Endometrium (tissue), 2 donors: Measurements from ENCODE around the gene HEPN1.
A peak's percentile ranks its signal among the peaks of the same experiment; 100 is the strongest.
"Not testable (repeated sequence)": the region's sequence is repeated elsewhere in the genome, so short reads cannot be mapped to it uniquely, and the experiment has no call there.

ENCODE experiments used
- FAIRE-seq: peaks from 2 replicates; lab custom pipeline; 2012; peaks lifted over from hg19 to GRCh38; lab: Jason Lieb, UNC
- donor health status: control.
- donor health status: control.

HEPN1 gene

DNA sequence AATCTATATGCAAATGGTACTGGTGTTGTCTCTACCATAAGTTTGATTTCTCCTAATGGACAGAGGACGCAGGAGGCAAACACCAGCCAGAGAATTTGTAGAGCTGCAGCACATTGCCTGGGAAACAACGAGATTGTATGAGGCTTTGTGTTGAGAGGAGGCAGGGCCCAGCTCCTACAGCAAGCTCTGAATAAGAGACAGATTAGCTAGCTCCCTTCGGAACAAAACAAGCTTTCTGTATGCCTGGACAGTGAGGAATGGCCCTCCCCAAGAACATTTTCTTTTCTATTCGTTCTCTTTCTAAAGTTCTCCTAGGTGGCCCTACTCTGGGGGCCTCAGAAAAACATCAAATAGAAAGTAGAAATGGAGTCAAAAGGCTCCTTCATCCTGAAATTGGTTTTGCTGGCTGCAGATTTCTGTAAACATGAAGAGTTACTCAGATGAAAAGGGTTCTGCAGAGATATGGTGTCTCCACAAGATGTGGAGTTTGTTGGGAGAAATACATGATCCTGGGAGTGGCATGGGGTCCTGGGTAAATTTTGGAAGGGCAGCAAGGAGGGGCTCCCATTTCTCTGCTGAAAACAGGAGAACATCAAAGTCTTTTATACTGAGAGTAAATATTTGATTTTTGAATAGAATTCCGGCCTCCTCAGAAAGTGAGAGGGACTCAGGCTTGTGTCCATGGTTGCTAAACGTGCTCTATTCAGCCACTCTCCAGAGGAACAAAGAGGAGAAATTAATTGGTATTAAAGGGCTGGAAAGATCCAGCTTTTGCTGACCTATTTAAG is 23.6 kb downstream of the HEPN1 start:
- no peak for FAIRE-seq

DNA sequence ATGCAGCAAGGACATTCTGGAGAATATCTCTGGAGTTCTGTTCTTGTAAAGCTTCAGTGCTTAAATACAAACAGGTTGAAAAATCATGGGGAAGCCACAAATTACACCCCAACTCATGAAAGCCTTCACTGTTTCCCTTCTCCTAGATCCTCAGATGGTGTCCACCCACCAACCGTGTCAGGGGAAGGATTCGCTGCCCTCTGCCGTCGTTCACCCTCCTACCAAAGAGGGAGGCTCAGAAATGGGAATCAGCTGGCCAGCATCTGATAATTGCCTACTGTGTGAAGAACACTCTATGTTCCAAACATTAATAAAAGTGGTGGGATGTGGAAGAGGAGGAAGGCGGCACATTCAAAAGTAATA is 24.2 kb downstream of the HEPN1 start:
- FAIRE-seq, result no peak

GRCh38 chr11:124943741-124944140 is 24.7 kb downstream of the HEPN1 start:
- FAIRE-seq, result no peak

- FAIRE-seq, result no peak
Measured at GRCh38 chr11:124944565-124944964, 25.5 kb downstream of the HEPN1 start.

- FAIRE-seq, result no peak
Measured at GRCh38 chr11:124945826-124946225, 26.8 kb downstream of the HEPN1 start.

- no peak for FAIRE-seq
Measured at GRCh38 chr11:124946735-124947141, 27.7 kb downstream of the HEPN1 start.

DNA sequence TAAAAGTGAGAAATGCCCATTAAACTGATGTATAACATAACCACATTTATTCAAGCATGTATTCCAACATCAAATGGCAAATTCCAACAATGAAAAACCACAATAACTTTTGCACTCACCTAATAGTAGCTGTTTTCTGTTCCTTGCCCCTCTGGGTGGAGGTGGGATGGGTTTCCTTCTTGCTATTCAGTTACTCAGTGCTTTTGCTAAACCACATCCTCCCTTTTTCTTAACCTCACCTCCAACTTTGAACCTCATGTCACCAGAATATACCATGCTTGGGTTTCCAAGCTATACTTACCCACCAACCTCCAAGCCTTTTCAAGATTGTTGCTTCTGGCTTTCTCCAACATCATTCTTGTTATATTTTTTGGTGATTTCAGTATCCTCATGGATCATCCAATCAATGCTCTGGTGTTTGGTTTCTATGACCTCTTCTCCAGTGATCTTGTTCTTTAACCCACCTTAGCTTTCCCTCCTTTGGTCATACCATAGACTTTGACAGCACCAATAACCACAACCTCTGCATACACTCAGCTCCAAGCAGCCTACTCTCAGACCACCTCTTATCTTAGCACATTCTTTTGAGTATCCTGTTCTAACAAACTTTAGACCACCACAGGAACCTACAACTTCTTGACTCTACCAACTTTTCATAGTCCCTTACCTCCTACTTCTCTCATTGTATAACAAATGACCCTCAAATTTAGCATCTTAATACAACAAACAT is 31.7 kb downstream of the HEPN1 start:
- no peak for FAIRE-seq

- FAIRE-seq, result no peak
Measured at GRCh38 chr11:124951341-124951740, 32.3 kb downstream of the HEPN1 start.

DNA sequence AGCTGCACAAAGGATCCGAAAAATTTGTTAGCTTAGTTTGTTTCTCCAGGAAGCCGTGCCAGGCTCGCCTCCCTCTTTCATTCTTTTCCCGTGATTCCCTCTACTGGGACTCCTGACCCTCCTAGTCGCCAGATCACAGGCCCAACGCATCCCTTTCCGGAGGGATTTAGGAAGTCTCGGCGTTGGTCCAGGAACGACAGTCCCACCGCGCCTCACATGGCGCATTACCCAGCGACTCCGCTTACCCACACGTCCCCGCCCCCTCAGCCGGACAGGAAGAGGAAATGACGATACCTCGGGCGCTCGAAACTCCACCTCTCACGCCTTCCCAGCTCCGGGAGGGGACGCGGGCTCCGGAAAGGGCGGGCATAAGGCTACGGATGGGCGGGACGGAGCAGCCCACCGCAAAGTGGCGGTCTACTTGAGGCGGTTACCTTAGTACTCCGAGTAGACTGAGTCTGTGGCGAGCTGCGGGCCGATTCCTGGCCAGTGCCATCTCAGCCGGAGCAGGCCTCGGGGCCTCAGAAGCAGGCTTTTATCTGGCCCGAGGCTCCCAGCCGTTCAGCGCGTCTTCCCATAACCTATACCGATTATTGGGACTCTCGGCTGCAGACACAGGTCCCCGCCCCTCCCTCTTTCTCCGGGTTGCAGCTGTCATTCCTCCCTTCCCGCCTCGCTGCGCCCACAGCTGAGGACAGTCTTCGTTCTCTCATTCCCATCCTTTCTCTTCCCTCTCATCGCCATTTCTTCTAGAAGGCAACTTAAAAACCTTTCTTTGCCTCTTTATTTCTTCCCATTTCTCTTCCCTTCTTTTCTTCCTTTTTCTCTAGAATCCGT is 34.9 kb downstream of the HEPN1 start, which contains the start of gene CCDC15:
Gene CCDC15 (plus strand): TSS at position 450 of the 837 bp plus-strand sequence. CDS start 531 bp downstream, outside the sequence.
- FAIRE-seq, result peak; percentile 99

GRCh38 chr11:124954590-124954955 is 35.5 kb downstream of the HEPN1 start:
- FAIRE-seq, result no peak

DNA sequence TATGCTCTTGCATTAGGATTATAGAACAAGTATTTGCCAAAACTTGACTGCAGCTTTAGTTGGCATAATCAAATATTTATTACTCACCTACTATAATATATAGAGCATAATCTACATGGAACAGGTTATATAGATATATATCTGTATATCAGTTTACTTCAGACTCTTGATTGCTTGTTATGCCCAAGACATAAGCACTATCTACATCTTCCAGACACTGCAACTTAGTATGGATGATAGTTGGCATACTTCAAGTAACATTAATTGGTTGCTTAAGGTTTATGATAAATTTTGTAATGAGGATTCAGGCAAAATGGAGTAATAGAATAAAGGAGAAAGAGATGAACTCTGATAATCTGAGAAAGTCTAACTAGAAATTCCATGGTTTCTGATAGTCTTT is 36.0 kb downstream of the HEPN1 start:
- FAIRE-seq, result no peak

DNA sequence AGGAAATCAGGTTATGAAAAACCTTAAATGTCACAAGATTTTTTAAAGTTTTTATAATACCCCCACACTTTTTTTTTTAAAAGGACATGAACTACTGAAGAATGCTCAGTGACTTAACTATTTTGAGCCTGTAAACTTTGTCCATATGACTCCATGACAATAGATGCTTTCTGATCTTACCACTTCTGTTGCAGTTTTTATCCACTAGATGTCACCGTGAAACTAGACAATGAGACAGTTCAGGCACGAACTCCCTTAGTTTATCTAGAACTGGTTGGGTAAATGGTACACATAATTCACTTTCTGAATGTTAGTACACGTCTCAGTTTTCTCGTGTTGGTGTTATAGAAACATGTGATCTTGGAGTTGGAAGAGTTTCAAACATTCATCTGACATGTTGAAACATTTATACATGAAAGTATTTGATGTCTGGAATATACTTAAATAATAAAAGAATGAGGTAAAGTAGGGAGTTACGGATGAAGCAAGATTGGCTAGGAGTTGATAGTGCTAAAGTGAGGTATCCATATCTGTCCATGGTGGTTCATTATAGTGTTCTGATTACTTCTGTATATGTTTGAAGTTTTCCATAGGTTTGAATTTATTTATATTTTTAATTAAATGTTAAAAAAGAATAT is 43.0 kb downstream of the HEPN1 start:
- peak; percentile 94 for FAIRE-seq

DNA sequence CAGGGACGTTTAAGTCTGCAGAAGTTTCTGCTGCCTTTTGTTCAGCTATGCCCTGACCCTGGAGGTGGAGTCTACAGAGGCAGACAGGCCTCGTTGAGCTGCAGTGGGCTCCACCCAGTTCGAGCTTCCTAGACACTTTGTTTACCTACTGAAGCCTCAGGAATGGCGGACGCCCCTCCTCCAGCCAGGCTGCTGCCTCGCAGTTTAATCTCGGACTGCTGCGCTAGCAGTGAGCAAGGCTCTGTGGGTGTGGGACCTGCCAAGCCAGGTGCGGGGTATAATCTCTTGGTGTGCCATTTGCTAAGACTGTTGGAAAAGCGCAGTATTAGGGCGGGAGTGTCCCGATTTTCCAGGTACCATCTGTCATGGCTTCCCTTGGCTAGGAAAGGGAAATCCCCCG is 49.1 kb downstream of the HEPN1 start:
- FAIRE-seq, result not testable (repeated sequence)
